ENCODE data around the gene PGM3.

PGM3 gene

GRCh38 chr6:83155794-83156193 lies 37.3 kb downstream of the PGM3 start:
- H3K36me3 Mint-ChIP-seq (ENCODE audit: low read depth) = peaks cover 6% of the 10 kb centered on the region
- no peaks in the 10 kb centered on the region for H3K9me3 Mint-ChIP-seq
- H3K4me3 Mint-ChIP-seq = no peak overlapping the region
- no peak overlapping the region for H3K27ac Mint-ChIP-seq
- no peaks in the 10 kb centered on the region for H3K27me3 Mint-ChIP-seq (ENCODE audit: low read depth)
- H3K4me1 Mint-ChIP-seq (ENCODE audit: low read depth) = no peaks in the 10 kb centered on the region

DNA sequence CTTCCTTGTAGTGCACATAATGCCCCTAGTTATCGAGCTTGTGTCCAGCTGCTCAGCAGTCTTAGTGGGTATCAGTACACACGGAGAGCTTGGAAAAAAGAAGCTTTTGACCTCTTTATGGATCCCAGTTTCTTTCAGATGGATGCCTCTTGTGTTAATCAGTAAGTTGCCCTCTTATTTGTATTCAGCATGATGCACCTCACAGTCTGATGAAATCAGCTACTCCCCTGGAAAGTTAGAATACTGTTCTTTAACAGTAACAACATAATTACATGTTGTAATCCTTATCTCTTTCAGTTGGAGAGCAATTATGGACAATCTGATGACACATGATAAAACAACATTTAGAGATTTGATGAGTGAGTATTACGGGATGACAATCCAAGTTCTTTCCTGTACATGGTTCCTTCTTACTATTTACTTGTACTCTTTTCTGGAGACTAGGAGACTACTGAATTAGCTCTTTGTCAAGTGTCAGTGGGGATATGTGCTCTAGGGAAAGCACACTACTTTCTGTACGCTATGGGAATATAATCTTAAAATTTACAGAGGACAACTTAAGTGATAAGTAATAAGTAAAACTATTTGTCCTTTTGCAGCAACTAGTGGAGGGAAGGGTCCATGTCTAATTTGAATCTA lies 39.1 kb downstream of the PGM3 start:
- Mint-ChIP-seq H3K36me3 (ENCODE audit: low read depth) (peaks cover 11% of the 10 kb centered on the region), H3K9me3 (no peaks in the 10 kb centered on the region), H3K27me3 (ENCODE audit: low read depth) (no peaks in the 10 kb centered on the region), H3K27ac (no peak overlapping the region), H3K4me1 (ENCODE audit: low read depth) (no peaks in the 10 kb centered on the region), H3K4me3 (no peak overlapping the region)

- Mint-ChIP-seq H3K36me3 (ENCODE audit: low read depth) (peaks cover 12% of the 10 kb centered on the region), H3K4me1 (ENCODE audit: low read depth) (peaks cover 1% of the 10 kb centered on the region), H3K27ac (no peak overlapping the region), H3K4me3 (no peak overlapping the region), H3K9me3 (no peaks in the 10 kb centered on the region), H3K27me3 (ENCODE audit: low read depth) (no peaks in the 10 kb centered on the region)
These were observed 40.2 kb downstream of the PGM3 start for GRCh38 chr6:83152913-83153312.

DNA sequence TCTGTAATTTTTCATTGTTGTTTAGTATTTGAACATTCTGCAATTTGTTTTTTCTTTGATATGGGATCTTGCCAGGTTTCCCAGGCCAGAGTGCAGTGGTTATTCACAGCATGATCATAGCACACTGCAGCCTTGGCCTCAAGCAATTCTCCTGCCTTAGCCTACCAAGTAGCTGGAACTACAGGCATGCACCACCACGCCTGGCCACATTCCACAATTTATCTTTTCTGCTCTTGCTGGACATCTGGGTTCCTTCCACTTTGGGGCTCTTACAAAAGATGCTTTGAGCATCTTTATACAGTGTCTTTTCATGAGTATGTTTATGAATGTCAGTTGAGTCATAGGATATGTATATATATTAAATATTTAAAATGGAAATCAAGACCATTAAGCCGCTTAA lies 42.0 kb downstream of the PGM3 start:
- peaks cover 1% of the 10 kb centered on the region for H3K4me1 Mint-ChIP-seq (ENCODE audit: low read depth)
- H3K27me3 Mint-ChIP-seq (ENCODE audit: low read depth) = no peaks in the 10 kb centered on the region
- no peak overlapping the region for H3K4me3 Mint-ChIP-seq

GRCh38 chr6:83138758-83139157 lies 54.3 kb downstream of the PGM3 start:
- Mint-ChIP-seq H3K4me1 (ENCODE audit: low read depth) (peaks cover 2% of the 10 kb centered on the region), H3K4me3 (no peak overlapping the region), H3K27me3 (ENCODE audit: low read depth) (no peaks in the 10 kb centered on the region), H3K36me3 (ENCODE audit: low read depth) (peaks cover 20% of the 10 kb centered on the region), H3K27ac (no peak overlapping the region), H3K9me3 (no peaks in the 10 kb centered on the region)

More for the DNA sequence above, 42.0 kb downstream of the PGM3 start:
- H3K36me3 Mint-ChIP-seq (ENCODE audit: low read depth) = peaks cover 12% of the 10 kb centered on the region
- H3K27ac Mint-ChIP-seq = no peak overlapping the region
- no peaks in the 10 kb centered on the region for H3K9me3 Mint-ChIP-seq

GRCh38 chr6:83138118-83138722 lies 54.8 kb downstream of the PGM3 start:
- Mint-ChIP-seq H3K4me1 (ENCODE audit: low read depth) (peaks cover 2% of the 10 kb centered on the region), H3K27me3 (ENCODE audit: low read depth) (no peaks in the 10 kb centered on the region), H3K4me3 (no peak overlapping the region), H3K27ac (no peak overlapping the region), H3K36me3 (ENCODE audit: low read depth) (peaks cover 18% of the 10 kb centered on the region), H3K9me3 (no peaks in the 10 kb centered on the region)

- Mint-ChIP-seq H3K9me3 (no peaks in the 10 kb centered on the region), H3K4me1 (ENCODE audit: low read depth) (no peaks in the 10 kb centered on the region), H3K4me3 (no peak overlapping the region), H3K27ac (no peak overlapping the region), H3K27me3 (ENCODE audit: low read depth) (no peaks in the 10 kb centered on the region), H3K36me3 (ENCODE audit: low read depth) (peaks cover 11% of the 10 kb centered on the region)
These were observed 60.9 kb downstream of the PGM3 start for GRCh38 chr6:83132121-83132520.

DNA sequence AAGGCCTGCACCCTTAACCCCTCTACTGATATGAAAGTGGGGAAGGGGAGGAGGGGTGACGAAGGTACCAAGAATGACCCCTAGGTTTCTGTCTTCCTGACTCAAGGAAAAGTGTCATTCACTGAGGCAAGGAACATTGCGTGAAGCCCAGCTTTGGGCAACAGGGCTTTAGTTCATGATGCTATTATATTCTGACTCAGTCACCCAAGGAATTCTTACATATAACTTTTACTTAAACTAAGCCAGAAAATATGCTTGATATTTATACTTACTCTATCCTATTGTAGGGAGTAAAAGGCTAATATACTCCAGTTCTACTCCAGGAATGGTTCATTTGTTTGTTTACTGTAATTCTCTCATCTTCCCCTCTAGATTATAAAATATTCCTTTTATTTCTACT lies 65.1 kb downstream of the PGM3 start:
- Mint-ChIP-seq H3K4me1 (ENCODE audit: low read depth) (no peaks in the 10 kb centered on the region), H3K27me3 (ENCODE audit: low read depth) (no peaks in the 10 kb centered on the region), H3K36me3 (ENCODE audit: low read depth) (peaks cover 26% of the 10 kb centered on the region), H3K9me3 (no peaks in the 10 kb centered on the region), H3K27ac (no peak overlapping the region), H3K4me3 (no peak overlapping the region)

GRCh38 chr6:83127258-83127657 lies 65.8 kb downstream of the PGM3 start:
- Mint-ChIP-seq H3K4me3 (no peak overlapping the region), H3K4me1 (ENCODE audit: low read depth) (no peaks in the 10 kb centered on the region), H3K27ac (no peak overlapping the region), H3K27me3 (ENCODE audit: low read depth) (no peaks in the 10 kb centered on the region), H3K9me3 (no peaks in the 10 kb centered on the region), H3K36me3 (ENCODE audit: low read depth) (peaks cover 26% of the 10 kb centered on the region)

GRCh38 chr6:83126807-83127206 lies 66.3 kb downstream of the PGM3 start:
- Mint-ChIP-seq H3K4me3 (no peak overlapping the region), H3K27ac (no peak overlapping the region), H3K9me3 (no peaks in the 10 kb centered on the region), H3K27me3 (ENCODE audit: low read depth) (no peaks in the 10 kb centered on the region), H3K4me1 (ENCODE audit: low read depth) (no peaks in the 10 kb centered on the region), H3K36me3 (ENCODE audit: low read depth) (peaks cover 27% of the 10 kb centered on the region)

DNA sequence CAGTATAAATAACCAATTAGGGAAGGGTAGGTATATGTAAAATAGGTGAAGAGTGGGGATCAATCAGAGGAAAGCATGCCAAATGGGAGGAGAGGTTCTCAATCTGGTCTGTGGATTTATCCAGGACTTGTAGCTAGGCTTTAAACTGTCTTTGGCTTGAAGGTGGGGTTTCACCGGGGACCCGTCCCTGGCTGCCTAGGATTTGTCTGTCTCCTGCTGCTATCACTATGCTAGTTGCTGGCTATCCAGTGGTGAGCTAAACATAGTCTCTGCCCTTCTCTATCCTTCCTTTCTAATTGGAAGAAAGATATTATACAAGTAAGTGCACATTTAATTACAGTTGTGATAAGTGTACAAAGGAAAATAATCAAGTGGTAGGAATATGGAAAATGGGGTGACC lies 66.8 kb downstream of the PGM3 start:
- no peaks in the 10 kb centered on the region for H3K9me3 Mint-ChIP-seq
- H3K27me3 Mint-ChIP-seq (ENCODE audit: low read depth) = no peaks in the 10 kb centered on the region
- H3K27ac Mint-ChIP-seq = no peak overlapping the region
- no peaks in the 10 kb centered on the region for H3K4me1 Mint-ChIP-seq (ENCODE audit: low read depth)
- peaks cover 27% of the 10 kb centered on the region for H3K36me3 Mint-ChIP-seq (ENCODE audit: low read depth)
- H3K4me3 Mint-ChIP-seq = no peak overlapping the region

DNA sequence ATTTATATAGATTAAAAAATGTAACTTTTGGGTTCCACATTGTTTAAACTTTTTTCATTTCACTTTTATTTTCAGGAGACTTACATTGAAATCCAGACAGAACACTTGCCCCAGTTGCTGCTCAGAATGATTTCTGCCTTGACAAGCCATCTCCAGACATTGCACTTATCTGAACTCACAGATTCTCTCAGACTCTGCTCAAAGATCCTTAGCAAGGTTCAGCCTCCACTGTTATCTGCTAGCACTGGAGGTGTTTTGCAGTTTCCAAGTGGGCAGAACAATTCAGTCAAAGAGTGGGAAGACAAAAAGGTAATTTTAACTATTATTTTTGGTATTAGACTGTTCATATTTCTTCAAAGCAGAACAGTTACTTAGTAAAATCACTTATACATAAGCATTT lies 67.6 kb downstream of the PGM3 start:
- Mint-ChIP-seq H3K4me3 (no peak overlapping the region), H3K9me3 (no peaks in the 10 kb centered on the region), H3K27ac (no peak overlapping the region), H3K4me1 (ENCODE audit: low read depth) (no peaks in the 10 kb centered on the region), H3K36me3 (ENCODE audit: low read depth) (peaks cover 27% of the 10 kb centered on the region), H3K27me3 (ENCODE audit: low read depth) (no peaks in the 10 kb centered on the region)

GRCh38 chr6:83124553-83124952 lies 68.5 kb downstream of the PGM3 start:
- Mint-ChIP-seq H3K9me3 (no peaks in the 10 kb centered on the region), H3K27ac (no peak overlapping the region), H3K4me3 (no peak overlapping the region), H3K4me1 (ENCODE audit: low read depth) (no peaks in the 10 kb centered on the region), H3K27me3 (ENCODE audit: low read depth) (no peaks in the 10 kb centered on the region), H3K36me3 (ENCODE audit: low read depth) (peaks cover 29% of the 10 kb centered on the region)

DNA sequence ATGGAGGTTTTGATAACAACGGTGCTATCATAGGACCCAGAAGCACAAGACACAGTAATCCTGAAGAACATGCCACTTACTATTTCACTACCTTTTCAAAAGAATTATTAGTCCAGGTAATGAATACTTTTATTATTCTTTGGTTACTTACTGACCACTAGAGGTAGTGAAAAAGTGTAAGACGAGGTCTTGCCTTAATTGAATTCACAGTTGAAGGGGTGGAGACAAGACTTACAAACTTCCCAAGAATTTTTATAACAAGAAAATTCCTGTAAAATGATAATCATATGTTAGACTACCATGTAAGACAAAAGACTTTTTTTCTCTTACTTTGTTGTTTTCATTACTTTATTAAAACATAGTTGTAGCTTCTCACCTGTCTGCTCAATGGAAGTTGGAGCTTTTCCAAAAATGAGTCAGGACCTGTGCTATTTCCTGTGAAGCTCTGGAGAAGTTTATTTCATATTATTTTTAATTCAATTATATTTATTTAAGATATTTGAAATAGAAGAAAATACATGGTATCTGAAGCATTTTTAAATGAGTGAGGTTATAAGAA lies 73.2 kb downstream of the PGM3 start:
- Mint-ChIP-seq H3K4me1 (ENCODE audit: low read depth) (no peaks in the 10 kb centered on the region), H3K36me3 (ENCODE audit: low read depth) (peaks cover 14% of the 10 kb centered on the region), H3K27me3 (ENCODE audit: low read depth) (no peaks in the 10 kb centered on the region), H3K27ac (no peak overlapping the region), H3K4me3 (no peak overlapping the region), H3K9me3 (no peaks in the 10 kb centered on the region)

- H3K9me3 Mint-ChIP-seq = no peaks in the 10 kb centered on the region
- no peak overlapping the region for H3K4me3 Mint-ChIP-seq
- peaks cover 6% of the 10 kb centered on the region for H3K36me3 Mint-ChIP-seq (ENCODE audit: low read depth)
- H3K27ac Mint-ChIP-seq = no peak overlapping the region
- H3K4me1 Mint-ChIP-seq (ENCODE audit: low read depth) = no peaks in the 10 kb centered on the region
- no peaks in the 10 kb centered on the region for H3K27me3 Mint-ChIP-seq (ENCODE audit: low read depth)
These were observed 75.3 kb downstream of the PGM3 start for GRCh38 chr6:83117802-83118201.

Measured in T-helper 1 cell treated with Interleukin-12 subunit alpha and Interleukin-12 subunit beta and Interleukin-4 antibody, amounts not matched to agents 30 μg/mL and 1 μg/mL, for 36 hours (primary cell).